ENCODE data around the gene CLCN2. TPM values are rescaled to one million over a fixed set of nuclear protein-coding genes. Genes with fewer than 3 reads are reported as not detected.
A peak's percentile ranks its signal among the peaks of the same experiment; 100 is the strongest.
"Not testable (repeated sequence)": the region's sequence is repeated elsewhere in the genome, so short reads cannot be mapped to it uniquely, and the experiment has no call there.

The CLCN2 gene
- total RNA-seq, 1 donor from 2014 or later: 4.3 TPM

DNA sequence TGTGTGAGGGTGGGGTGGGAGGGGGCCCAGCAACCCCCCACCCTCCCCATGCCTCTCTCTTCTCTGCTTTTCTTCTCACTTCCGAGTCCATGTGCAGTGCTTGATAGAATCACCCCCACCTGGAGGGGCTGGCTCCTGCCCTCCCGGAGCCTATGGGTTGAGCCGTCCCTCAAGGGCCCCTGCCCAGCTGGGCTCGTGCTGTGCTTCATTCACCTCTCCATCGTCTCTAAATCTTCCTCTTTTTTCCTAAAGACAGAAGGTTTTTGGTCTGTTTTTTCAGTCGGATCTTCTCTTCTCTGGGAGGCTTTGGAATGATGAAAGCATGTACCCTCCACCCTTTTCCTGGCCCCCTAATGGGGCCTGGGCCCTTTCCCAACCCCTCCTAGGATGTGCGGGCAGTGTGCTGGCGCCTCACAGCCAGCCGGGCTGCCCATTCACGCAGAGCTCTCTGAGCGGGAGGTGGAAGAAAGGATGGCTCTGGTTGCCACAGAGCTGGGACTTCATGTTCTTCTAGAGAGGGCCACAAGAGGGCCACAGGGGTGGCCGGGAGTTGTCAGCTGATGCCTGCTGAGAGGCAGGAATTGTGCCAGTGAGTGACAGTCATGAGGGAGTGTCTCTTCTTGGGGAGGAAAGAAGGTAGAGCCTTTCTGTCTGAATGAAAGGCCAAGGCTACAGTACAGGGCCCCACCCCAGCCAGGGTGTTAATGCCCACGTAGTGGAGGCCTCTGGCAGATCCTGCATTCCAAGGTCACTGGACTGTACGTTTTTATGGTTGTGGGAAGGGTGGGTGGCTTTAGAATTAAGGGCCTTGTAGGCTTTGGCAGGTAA, 15.9 kb downstream of the CLCN2 start:
- DNase-seq (ENCODE audit: low spot score): peak; percentile 68

DNA sequence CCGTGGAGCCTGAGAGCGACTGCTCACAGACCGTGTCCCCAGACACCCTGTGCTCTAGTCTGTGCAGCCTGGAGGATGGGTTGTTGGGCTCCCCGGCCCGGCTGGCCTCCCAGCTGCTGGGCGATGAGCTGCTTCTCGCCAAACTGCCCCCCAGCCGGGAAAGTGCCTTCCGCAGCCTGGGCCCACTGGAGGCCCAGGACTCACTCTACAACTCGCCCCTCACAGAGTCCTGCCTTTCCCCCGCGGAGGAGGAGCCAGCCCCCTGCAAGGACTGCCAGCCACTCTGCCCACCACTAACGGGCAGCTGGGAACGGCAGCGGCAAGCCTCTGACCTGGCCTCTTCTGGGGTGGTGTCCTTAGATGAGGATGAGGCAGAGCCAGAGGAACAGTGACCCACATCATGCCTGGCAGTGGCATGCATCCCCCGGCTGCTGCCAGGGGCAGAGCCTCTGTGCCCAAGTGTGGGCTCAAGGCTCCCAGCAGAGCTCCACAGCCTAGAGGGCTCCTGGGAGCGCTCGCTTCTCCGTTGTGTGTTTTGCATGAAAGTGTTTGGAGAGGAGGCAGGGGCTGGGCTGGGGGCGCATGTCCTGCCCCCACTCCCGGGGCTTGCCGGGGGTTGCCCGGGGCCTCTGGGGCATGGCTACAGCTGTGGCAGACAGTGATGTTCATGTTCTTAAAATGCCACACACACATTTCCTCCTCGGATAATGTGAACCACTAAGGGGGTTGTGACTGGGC, 16.7 kb downstream of the CLCN2 start:
- no peak for DNase-seq (ENCODE audit: low spot score)

DNA sequence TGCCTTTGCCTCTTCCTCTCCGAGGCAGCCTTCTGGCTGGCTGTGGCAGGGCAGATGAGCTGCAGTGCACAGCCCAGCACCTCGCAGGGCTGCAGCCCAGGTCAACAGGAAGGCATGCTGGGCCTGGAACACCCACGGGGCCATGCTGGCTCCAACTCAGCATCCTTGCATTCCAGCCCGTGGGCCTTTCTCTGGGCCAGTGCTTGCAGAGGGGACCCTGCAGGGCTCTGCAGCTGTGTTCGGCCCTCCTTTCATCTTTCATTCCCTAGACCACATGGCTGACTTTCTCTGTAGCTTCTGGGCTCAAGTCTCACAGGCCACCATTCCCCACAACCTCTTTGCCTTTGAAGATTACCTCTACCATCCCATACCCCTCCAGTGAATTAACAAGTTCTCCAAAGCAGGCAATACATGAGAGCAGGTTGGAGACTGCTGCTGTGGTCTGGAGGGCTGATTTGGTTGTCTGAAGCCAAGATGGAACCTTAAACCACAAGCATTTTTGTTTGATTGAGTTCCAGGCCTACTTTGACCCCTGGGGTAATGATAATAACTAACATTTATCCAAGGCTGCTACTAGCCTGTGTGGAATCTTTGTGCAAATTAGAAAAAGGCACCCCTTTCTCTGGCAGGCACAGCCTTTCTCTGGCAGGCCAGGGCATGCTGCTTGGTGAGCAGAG, 18.1 kb downstream of the CLCN2 start:
- no peak for DNase-seq (ENCODE audit: low spot score)

DNA sequence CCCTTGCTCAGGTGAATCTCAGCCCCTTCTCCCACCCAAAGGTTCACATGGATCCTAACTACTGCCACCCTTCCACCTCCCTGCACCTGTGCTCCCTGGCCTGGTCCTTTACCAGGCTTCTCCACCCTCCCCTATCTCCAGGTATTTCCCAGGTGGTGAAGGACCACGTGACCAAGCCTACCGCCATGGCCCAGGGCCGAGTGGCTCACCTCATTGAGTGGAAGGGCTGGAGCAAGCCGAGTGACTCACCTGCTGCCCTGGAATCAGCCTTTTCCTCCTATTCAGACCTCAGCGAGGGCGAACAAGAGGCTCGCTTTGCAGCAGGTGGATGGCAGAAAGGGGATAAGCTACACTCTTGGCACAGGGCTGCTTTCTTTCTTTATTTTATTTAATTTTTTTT, 19.5 kb downstream of the CLCN2 start:
- DNase-seq (ENCODE audit: low spot score): no peak

DNA sequence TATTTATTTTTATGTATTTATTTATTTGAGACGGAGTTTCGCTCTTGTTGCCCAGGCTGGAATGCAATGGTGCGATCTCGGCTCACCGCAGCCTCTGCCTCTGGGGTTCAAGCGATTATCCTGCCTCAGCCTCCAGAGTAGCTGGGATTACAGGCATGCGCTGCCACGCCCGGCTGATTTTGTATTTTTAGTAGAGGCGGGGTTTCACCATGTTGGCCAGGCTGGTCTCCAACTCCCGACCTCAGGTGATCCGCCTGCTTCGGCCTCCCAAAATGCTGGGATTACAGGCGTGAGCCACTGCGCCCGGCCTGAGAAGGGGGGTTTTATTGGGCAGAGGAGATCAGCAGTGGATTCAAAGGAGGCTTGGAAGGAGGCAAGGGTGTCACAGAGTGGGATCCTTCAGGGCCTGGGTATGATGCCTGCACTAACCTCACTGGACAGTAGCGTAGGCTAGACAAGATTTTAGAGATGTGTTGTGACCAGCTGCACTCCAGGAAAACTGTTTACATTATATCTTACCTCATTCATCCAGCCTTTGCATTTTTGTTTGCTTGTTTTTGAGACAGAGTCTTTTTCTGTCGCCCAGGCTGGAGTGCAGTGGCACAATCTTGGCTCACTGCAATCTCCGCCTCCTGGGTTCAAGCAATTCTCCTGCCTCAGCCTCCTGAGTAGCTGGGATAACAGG, 21.8 kb downstream of the CLCN2 start:
- DNase-seq (ENCODE audit: low spot score): not testable (repeated sequence)

DNA sequence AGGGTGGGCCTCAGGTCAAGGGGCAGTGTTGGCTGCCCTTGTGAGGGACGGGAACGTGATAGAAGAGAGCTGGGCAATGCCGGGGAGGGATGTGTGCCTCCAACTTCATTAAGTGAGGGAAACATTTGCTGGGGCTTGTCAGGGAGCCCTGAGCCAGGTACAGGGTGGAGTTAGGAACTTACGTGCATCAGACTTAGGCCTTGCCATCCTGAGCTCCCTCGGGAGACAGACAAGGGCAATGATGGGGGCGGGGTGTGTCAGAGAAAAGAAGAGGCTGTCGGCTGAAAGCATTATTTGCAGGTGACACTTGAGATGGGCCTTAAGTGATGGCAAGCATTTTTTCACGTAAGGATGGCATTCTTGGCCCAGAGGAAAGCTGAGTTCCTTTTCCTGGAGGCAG, 22.4 kb downstream of the CLCN2 start:
- DNase-seq (ENCODE audit: low spot score): no peak

DNA sequence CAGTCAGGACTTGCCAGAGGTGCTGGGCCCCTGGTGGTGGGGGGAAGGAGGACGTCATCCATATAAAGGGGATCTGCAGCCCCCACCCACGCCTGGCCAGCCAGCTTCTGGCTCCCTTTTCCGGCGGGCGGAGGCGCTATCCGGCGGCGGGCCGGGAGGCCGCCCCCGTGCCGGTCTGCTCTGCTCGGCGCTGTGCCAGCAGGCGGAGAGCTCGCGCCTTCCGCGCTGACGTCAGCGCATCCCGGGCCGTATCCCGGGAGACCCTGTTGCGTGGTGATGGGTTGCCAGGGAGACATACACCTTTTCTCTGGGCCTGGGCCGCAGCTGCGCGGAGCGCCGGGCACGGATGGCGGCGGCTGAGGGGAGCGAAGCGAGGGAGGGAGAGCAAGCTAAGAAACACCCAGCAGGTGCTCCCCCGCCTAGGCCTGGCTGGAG, 22.9 kb downstream of the CLCN2 start:
- peak; percentile 88 for DNase-seq (ENCODE audit: low spot score)

DNA sequence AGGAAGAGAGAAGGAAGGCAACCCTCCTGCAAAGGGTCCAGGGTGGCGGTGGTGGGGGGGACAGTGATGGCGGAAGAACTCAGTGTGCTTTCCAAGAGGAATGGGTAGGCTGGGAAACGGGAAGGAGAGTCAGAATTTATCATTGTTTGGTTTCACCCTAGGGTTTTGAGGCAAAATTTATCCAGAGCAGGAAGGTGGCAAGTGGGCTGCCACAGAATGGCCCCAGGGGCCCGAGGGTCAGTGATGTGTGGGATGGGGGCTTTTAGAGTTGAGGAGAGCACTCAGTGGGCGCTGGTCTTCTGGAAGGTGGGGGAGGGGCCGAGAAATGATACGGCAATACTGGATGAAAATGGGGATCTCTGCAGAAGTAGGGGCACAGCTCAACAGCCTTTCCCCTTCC, 23.4 kb downstream of the CLCN2 start:
- DNase-seq (ENCODE audit: low spot score): no peak

DNA sequence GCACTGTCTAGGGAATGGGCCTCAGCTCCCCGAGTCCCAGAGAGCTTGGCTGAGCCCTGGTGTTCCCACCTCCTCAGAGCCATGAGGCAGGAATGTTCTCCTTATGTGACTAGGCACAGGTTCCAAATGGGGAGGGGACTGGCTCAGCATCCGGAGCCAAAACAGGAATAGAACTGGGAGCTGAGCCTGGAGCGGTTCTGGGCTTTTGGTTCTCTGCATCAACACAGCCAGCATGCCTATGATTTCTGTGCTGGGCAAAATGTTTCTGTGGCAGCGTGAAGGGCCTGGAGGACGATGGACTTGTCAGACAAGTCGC, 24.0 kb downstream of the CLCN2 start, which contains the start of gene FAM131A:
TSS of gene FAM131A (plus strand) at position 202 of the 316 bp plus-strand sequence. CDS start at position 233, 31 bp downstream.
- peak; percentile 61 for DNase-seq (ENCODE audit: low spot score)

DNA sequence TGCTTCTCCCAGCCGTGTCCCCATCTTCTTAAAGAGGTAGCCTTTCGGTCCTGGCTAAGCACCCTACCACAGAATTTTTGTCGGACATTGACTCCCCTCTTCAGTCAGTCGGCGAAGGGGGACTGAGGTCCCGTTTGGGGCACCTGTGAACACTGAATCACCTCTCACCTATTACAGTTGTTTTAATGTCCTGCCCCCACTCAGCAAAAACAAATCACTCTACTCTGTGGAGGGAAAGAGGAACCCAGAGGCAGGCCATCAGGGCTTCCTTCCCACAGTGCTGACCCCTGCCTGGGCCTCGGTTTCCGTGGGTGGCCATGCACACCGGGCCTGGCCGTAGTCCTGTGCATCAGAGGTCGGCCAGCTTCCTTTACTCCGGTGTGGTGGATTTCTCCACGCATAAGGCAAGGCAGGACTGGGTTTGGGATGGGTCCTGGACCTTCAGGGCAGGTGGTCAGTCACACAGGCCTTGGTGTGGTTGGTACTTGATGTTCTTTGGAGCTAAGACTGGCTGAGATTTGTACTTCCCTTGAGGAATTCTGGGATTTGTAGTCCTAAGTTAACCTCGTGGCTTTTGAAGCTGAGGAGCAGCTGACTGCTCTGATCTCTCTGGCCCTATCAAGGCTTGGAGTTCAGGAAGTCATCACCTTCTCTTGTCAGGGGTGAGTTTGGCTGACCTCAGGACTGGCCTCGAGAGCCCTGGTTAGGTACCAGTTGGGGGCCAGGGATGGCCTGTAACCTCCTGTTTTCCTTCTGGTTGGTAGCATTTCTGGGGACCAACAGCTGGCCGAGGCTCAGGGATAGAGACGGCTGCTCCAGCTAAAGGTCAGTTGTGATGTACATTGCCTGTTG, 24.6 kb downstream of the CLCN2 start:
- DNase-seq (ENCODE audit: low spot score): peak; percentile 83

DNA sequence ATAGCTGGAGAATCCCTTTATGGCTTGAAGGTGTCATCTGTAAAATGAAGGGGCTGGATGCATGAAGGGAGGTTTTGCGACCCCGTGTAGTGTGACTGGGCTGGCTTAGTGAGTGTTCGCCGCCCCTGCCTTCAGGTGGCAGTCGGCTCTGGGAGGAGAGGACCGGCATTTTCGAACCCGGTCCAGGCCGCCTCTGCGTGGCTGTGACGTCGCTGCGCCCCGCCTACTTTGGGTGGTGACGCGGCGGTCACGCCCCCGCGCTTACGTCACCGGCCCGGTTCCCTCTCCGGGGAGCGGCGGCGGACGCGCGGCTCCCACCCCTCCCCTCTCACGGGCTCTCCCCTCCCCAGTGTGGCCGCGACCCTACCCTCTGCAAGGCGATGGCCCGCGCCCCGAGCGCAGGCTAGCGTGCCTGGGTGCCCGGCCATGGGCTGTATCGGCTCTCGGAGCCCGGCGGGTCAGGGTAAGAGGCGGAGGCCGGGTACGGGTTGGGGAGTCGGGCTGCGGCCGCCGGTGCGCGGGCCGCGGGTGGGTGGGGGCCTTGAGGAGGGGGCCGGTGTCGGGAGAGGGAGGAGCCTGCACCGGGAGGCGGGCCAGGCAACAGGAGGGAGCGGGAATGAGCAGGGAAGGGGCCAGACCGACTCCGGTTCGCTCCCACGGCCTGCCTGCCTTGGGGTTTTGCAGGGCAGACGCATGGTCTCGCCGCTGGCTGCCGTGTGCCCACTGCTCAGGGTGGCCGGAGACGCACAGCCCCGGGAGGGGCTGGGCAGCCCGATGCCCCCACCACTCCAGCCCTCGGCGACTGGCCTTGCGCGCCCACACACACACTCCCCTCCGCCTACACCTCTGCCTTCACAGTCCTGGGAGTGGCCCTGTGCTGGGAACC, 25.5 kb downstream of the CLCN2 start:
- peak; percentile 79 for DNase-seq (ENCODE audit: low spot score)

DNA sequence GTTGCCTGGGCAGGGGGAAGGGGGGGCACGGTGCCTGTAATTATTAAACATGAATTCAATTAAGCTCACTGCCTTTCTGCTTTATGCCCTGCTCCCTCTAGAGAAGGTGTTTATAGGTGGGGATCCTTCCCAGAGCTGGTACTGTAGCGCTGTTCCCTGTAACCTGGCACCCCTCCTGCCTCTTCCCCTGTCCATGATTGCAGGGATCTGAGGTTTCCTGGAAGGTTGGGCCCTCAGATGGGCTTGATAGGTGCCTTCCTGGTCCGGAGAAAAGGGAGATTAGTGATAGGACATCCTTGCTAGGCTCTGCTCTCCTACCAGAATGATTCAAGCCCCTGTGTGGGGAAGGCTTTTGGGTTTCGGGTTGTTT, 26.1 kb downstream of the CLCN2 start:
- no peak for DNase-seq (ENCODE audit: low spot score)

DNA sequence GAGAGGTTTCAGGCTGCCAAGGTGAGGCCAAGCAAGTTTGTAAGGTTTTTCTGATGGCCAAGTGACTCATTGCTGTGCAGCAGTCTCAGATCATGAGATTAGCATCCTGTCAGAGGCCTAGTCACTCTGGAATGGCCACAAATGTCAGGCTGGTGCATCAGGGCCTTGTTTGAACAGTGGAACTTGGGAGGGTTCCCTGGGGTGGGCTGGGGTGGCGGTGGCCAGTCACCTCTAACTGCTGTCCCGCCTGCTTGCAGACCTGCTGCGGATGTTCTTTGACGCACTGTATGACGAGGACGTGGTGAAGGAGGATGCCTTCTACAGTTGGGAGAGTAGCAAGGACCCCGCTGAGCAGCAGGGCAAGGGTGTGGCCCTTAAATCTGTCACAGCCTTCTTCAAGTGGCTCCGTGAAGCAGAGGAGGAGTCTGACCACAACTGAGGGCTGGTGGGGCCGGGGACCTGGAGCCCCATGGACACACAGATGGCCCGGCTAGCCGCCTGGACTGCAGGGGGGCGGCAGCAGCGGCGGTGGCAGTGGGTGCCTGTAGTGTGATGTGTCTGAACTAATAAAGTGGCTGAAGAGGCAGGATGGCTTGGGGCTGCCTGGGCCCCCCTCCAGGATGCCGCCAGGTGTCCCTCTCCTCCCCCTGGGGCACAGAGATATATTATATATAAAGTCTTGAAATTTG, 26.8 kb downstream of the CLCN2 start:
- no peak for DNase-seq (ENCODE audit: low spot score)

DNA sequence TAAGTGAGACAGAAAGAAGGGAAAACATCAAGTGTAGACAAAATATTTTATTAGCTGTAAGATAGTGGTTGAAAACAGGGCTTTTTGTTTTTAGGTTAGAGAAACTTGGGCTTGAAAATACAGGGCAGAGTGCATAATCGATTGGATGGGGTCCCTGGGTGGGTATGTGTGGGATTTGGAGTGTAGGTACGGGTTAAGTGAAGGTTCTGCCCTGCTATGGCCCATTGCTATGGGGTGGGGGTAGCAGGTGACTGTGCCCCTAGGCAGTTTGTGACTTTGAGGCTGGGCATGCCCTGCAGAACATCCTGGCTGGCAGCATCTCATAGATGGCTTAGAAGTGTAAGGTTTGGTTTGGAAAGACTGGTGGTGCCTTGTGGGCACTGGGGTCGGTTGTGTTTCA, 27.7 kb downstream of the CLCN2 start:
- no peak for DNase-seq (ENCODE audit: low spot score)

DNA sequence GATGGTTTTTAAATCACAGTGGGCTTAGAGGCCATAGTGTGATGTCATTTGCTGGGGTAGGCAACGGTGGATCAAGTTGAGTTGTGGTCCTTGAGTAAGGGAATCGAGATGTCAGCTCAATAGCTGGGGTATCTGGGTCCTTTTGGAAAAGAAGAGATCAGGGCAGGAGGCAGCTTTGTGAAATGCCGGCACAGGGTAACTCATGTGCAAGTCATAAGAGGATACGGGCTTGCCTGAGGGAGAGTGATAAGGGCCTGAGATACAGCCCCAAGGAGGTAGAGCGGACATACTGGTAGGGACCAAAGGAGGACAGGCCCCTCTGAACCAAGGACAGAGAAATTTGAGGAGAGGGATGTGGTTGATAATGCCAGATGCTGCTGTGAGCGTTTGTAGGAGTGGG, 28.2 kb downstream of the CLCN2 start:
- DNase-seq (ENCODE audit: low spot score): no peak

DNA sequence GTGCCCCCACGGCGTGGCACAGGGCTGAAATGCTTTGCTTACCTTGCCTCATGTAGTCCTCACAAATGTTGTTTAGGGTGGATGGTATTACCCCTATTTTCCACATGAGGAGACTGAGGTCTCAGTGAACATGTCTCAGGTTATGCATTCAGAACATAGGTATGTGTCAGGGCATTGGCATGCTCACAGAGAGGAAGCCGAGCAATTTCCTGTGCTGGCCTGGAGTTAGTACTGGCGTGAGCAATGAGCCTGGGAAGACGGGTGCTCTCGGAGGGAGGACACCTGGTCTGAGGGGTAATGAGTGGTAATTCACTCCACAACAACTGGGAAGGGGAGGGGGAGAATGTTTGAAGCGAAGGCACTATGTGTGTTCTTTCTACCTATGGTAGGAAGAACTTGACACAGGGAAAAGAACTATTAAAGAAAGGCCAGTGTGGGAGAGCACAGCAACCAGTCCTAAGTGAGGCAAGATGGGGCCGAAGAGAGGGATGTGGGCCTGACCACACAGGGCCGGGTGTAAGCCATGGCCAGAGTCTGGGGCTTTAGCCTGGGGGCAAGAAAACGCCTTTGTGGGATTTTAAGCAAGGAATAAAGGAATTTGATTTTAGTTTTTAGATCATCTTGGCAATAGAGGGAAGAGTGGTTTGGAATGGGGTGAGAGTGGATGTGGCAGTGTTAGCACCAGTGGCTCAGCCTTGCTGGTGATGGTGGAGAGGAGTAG, 28.9 kb downstream of the CLCN2 start:
- DNase-seq (ENCODE audit: low spot score): no peak

DNA sequence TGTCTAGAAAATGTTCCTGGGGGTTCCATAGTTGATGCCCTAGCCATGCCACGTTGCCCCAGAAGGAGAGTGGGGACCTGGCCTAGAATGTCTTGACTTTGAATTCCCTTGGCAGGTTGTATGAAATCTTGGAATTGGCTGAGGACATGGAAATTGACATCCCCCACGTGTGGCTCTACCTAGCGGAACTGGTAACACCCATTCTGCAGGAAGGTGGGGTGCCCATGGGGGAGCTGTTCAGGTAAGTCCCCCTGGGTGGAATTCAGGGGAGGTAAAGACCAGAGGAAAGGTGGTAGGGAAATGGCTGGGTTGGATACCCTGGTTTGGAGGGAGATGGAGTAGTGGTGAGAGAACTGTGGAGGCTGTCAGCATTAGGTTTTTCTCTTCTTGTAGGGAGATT, 32.9 kb downstream of the CLCN2 start:
- no peak for DNase-seq (ENCODE audit: low spot score)

DNA sequence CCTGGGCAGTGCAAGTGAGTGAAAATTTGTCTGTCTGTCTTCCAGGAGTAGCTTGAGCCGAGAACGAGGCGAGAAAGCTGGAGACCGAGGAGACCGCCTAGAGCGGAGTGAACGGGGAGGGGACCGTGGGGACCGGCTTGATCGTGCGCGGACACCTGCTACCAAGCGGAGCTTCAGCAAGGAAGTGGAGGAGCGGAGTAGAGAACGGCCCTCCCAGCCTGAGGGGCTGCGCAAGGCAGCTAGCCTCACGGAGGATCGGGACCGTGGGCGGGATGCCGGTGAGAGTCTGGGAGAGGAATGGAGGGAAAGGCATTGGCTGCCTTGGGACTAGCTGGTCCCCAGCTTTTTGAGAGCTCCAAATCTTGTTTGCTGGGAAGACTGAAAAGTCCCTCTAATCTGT, 34.2 kb downstream of the CLCN2 start:
- DNase-seq (ENCODE audit: low spot score): no peak

Measured in umbilical cord (tissue), 2 donors.